ENCODE data around the gene TULP1. TPM values are rescaled to one million over a fixed set of nuclear protein-coding genes. Genes with fewer than 3 reads are reported as not detected.

The TULP1 gene
- total and polyA plus RNA-seq, 2 of the 8 experiments (the other 6 are each of a cell fraction or from before 2014, with no cell fraction given), result 3.2 to 6.8 TPM

DNA sequence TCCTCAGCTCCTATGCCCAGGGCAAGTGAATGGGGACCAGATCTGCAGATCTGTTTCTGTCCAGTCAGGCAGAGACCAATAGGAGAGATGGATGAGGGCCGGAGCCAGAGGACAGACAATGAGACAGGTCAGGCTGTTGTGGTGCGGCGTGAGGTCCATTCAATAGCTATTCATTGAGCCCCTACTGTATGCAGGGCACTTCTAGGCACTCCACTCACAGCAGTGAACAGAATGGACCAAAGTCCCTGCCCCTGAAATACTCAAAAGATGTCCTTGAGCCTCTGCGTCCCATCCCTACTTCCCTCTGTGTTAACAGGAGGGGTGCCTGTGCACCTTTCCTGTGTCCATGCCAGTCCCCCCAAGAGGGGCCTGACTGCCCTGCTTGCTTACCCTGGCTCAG lies 8.5 kb upstream of the TULP1 start:
- POLR2A ChIA-PET (ENCODE audit: partially characterized antibody), result interaction anchor here (1.0 to 1.8 kb wide), 4 partner anchors 20 to 94 kb away, joined by 3 to 4 read pairs (median 4); partner anchors contain the start of gene TEAD3
- no peak overlapping the region for H3K4me3 ChIP-seq (ENCODE audit: extremely low read depth in 1 of 4, insufficient read depth in 2 of 4, low read depth in 3 of 4, low read length in 4 of 4)
- H2AK5ac ChIP-seq (ENCODE audit: low read depth, low read length), result no peak overlapping the region
- H3K36me3 ChIP-seq (ENCODE audit: control insufficient read depth in 2 of 4, insufficient read depth in 4 of 4, low read length in 3 of 4), result no peaks in the 10 kb centered on the region
- H3K9ac ChIP-seq (replicated peaks in 1 of 4; ENCODE audit: extremely low read depth in 1 of 4, low read depth in 3 of 4, low read length in 3 of 4), result no peak overlapping the region
- CTCF ChIA-PET (ENCODE audit: partially characterized antibody), result interaction anchor here (0.6 to 32.2 kb wide), 23 partner anchors 11 to 1781 kb away, joined by 3 to 521 read pairs (median 5); no protein-coding TSS in a partner anchor
- H3K4ac ChIP-seq (replicated peaks; ENCODE audit: insufficient read length, low read depth, low read length), result no peak overlapping the region
- H2BK120ac ChIP-seq (replicated peaks; ENCODE audit: low read depth, low read length), result no peak overlapping the region
- no peaks in the 10 kb centered on the region for H3K79me2 ChIP-seq (ENCODE audit: control insufficient read depth in 1 of 2, insufficient read depth in 2 of 2, low read length in 2 of 2)
- H3K18ac ChIP-seq (ENCODE audit: extremely low read depth, low read length), result no peak overlapping the region
- peaks cover 0 to 13% (median 8%) of the 10 kb centered on the region in 4 experiments; a peak in 6 of 7 replicates for H3K4me1 ChIP-seq (replicated peaks in 1 of 4; ENCODE audit: control insufficient read depth in 3 of 4, insufficient read depth in 4 of 4, low read length in 3 of 4)
- no peaks in the 10 kb centered on the region for H3K23me2 ChIP-seq (ENCODE audit: low read depth, low read length)
- no peak overlapping the region for H4K5ac ChIP-seq (ENCODE audit: insufficient read length, low read depth, low read length)
- H3K56ac ChIP-seq (replicated peaks; ENCODE audit: insufficient read length, low read depth, low read length), result no peak overlapping the region
- no peak overlapping the region for H2BK12ac ChIP-seq (ENCODE audit: low read depth, low read length)
- no peak overlapping the region for H4K8ac ChIP-seq (ENCODE audit: extremely low read depth, insufficient read depth, low read length)
- no peaks in the 10 kb centered on the region for H4K20me1 ChIP-seq (replicated peaks in 1 of 2; ENCODE audit: control insufficient read depth in 1 of 2, insufficient read depth in 2 of 2, low read length in 2 of 2)
- no peaks in the 10 kb centered on the region for H3K79me1 ChIP-seq (ENCODE audit: low read depth, low read length)
- DNase-seq (ENCODE audit: low read depth in 1 of 2, low spot score in 2 of 2) (no peak), FAIRE-seq (no peak)
- no peak overlapping the region for H3K14ac ChIP-seq (ENCODE audit: insufficient read length)
- H3K23ac ChIP-seq (ENCODE audit: insufficient read length), result no peak overlapping the region
- H3K27ac ChIP-seq (ENCODE audit: low read depth, low read length), result no peak overlapping the region
- H2AFZ ChIP-seq (ENCODE audit: low read length), result no peak overlapping the region
- 0 out of 7 replicates have a peak, but pooled peaks cover 0 to 2% (median 0%) of the 10 kb centered on the region in 4 experiments for H3K27me3 ChIP-seq (replicated peaks in 1 of 4; ENCODE audit: control insufficient read depth in 3 of 4, extremely low read depth in 1 of 4, insufficient read depth in 3 of 4, low read length in 3 of 4)
- no peak overlapping the region for H2BK15ac ChIP-seq (ENCODE audit: low read length)
- H4K91ac ChIP-seq (replicated peaks; ENCODE audit: insufficient read length, low read length), result peak overlapping the region; percentile 0
- no peak overlapping the region for H2BK5ac ChIP-seq (ENCODE audit: low read depth, low read length)
- 92% methylated on average over 4 of the region's 4 CpGs; no CpG with 5 or more reads in 1 of the 2 experiments for WGBS, 2 experiments (ENCODE audit: extremely low coverage in 1 of 2, insufficient coverage in 1 of 2, insufficient read length in 1 of 2, insufficient replicate concordance in 2 of 2, low coverage in 1 of 2, low lambda C conversion rate in 2 of 2, missing lambda C conversion rate in 1 of 2)
- no peak overlapping the region for H3K4me2 ChIP-seq (ENCODE audit: insufficient read depth in 1 of 2, low read depth in 2 of 2, low read length in 2 of 2)
- TF ChIP-seq, protein P1, sequence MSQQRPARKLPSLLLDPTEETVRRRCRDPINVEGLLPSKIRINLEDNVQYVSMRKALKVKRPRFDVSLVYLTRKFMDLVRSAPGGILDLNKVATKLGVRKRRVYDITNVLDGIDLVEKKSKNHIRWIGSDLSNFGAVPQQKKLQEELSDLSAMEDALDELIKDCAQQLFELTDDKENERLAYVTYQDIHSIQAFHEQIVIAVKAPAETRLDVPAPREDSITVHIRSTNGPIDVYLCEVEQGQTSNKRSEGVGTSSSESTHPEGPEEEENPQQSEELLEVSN (IDR thresholded peaks at IDR 0.05), result 0 out of 2 replicates have a peak, but pooled peaks have one; percentile 9
- TF ChIP-seq NANOG (IDR thresholded peaks at IDR 0.05; ENCODE audit: insufficient read depth, low read depth, low read length, poor library complexity, severe bottlenecking), result no peak
- no peaks in the 10 kb centered on the region for H3K9me3 ChIP-seq (ENCODE audit: insufficient read depth in 2 of 2, low read depth in 1 of 2, low read length in 1 of 2)
- no peak overlapping the region for H2BK20ac ChIP-seq (ENCODE audit: low read length)
